Gastroesophageal sphincter (tissue), 3 donors: ENCODE data around the gene GAP43.

ENCODE experiments used
- POLR2A ChIP-seq, 2 donors: fragments of 450-650 bp; IDR thresholded peaks; one replicate each; pipeline ENCODE4 v1.6.1; 2017; ENCODE audit warnings: antibody characterized with exemption in 2 of 2, mild to moderate bottlenecking in 2 of 2, moderate library complexity in 1 of 2
- TF ChIP-seq, protein P1 (sequence below), 4 experiments: fragments of 200-600 bp in 2 of 4; fragments of 450-650 bp in 2 of 4; sonication (generic) in 1 of 4; IDR thresholded peaks; one replicate each; pipeline ENCODE4 v1.5.1; 2017 to 2019; ENCODE audit warnings: antibody characterized with exemption in 4 of 4, mild to moderate bottlenecking in 2 of 4, moderate library complexity in 2 of 4

DNA sequence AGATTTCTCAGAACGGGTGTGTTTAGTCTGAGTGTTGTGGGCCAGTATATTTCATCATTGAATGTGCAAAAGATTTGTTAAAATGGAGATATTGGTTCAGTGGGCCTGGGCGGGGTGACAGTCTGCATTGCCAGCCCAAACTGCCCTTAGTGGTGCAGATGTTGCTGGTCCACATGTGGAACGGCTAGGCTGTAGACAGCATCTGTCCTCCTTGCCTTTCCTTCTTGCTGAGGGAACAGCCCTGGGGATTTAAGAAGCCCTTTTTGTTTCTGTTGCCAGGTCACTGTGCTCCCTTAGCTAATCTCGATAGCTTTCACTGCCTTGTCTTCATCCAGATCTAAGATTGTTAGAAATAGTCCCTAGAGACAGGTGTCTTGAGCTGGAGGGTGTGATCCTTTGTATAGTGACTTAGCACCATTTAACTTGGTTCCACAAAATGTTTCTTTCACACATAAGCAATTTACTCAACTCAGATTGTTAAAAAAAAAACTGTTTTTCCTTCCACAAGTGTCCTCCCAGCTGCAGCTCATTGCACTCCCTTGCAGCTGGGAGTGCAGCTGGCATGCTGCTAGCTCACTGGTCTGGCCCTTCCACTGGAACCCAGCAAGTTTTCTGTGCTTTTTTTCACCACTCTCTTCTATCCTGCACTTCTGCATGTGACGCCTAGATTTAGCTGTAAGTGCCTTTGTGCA lies 37.5 kb downstream of the GAP43 start:
- no peak for TF ChIP-seq POLR2A (IDR thresholded peaks at IDR 0.05)
- TF ChIP-seq, protein P1, sequence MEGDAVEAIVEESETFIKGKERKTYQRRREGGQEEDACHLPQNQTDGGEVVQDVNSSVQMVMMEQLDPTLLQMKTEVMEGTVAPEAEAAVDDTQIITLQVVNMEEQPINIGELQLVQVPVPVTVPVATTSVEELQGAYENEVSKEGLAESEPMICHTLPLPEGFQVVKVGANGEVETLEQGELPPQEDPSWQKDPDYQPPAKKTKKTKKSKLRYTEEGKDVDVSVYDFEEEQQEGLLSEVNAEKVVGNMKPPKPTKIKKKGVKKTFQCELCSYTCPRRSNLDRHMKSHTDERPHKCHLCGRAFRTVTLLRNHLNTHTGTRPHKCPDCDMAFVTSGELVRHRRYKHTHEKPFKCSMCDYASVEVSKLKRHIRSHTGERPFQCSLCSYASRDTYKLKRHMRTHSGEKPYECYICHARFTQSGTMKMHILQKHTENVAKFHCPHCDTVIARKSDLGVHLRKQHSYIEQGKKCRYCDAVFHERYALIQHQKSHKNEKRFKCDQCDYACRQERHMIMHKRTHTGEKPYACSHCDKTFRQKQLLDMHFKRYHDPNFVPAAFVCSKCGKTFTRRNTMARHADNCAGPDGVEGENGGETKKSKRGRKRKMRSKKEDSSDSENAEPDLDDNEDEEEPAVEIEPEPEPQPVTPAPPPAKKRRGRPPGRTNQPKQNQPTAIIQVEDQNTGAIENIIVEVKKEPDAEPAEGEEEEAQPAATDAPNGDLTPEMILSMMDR (IDR thresholded peaks at IDR 0.05): no peak
